GM10248 (cell line): Measurements from ENCODE around the gene OR2M5.

Experiments used
- CTCF ChIA-PET: fragments of 300-600 bp; sonication (Branson Sonifier 250); formaldehyde crosslinking; extraction: SDS; loops from one replicate; lab custom pipeline; 2021; ENCODE audit warnings: antibody characterized with exemption; lab: Yijun Ruan, JAX
- POLR2A ChIA-PET: fragments of 350-650 bp; sonication (Branson Sonifier 250); formaldehyde crosslinking; extraction: SDS; loops from one replicate; lab custom pipeline; 2020; ENCODE audit warnings: antibody characterized with exemption; lab: Yijun Ruan, JAX
- DNase-seq: peaks from one replicate; pipeline ENCODE4 v3.0.0; 2012; ENCODE audit errors: extremely low spot score
- TF ChIP-seq, protein P1 (sequence below): IDR thresholded peaks from 2 replicates; pipeline ENCODE4 v1.5.1; 2012; ENCODE audit warnings: mild to moderate bottlenecking, low read depth; ENCODE audit errors: extremely low read depth, missing control alignments, control extremely low read depth

OR2M5 gene

DNA sequence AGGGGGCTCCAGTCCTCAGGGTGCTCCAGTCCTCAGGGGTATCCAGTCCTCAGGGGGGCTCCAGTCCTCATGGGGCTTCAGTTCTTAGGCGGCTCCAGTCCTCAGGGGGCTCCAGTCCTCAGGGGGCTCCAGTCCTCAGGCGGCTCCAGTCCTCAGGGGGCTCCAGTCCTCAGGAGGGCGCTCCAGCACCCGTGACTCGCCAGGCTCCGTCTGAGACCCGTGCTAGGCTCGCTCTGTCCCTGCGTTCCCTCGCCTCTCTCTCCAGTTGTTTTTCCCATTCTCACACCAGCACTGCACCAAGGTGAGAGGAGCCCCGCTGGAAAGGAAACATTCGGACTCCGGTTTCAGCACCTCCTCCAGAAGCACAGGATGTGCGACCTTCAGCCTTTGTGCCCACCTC lies 20.2 kb downstream of the OR2M5 start:
- no peak for DNase-seq
- TF ChIP-seq, protein P1, sequence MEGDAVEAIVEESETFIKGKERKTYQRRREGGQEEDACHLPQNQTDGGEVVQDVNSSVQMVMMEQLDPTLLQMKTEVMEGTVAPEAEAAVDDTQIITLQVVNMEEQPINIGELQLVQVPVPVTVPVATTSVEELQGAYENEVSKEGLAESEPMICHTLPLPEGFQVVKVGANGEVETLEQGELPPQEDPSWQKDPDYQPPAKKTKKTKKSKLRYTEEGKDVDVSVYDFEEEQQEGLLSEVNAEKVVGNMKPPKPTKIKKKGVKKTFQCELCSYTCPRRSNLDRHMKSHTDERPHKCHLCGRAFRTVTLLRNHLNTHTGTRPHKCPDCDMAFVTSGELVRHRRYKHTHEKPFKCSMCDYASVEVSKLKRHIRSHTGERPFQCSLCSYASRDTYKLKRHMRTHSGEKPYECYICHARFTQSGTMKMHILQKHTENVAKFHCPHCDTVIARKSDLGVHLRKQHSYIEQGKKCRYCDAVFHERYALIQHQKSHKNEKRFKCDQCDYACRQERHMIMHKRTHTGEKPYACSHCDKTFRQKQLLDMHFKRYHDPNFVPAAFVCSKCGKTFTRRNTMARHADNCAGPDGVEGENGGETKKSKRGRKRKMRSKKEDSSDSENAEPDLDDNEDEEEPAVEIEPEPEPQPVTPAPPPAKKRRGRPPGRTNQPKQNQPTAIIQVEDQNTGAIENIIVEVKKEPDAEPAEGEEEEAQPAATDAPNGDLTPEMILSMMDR = no peak
- ChIA-PET POLR2A (no interaction called here), CTCF (no interaction called here)

DNA sequence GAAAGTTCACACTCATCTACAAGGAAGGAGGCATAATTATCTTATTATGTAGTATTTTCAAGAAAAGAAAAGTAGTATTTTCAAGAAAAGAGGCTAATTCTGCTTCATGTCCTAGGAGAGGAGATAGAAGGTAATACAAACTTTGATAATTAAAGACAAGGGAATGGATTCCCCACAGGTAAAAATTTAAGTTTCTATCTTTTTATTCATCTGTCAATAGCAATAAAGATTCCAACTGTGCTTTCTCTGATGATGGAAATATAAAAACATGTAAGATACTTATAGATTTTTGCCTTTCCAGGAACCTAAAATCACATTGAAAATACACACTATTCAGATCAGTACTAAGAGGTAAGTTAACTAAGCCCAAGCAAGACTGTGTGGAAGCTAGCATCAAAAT lies 29.6 kb downstream of the OR2M5 start, which contains the start of gene OR2M2:
TSS of gene OR2M2 (plus strand) at position 301 of the 400 bp plus-strand sequence. CDS start 5,165 bp downstream, outside the sequence.
- no peak for DNase-seq
- CTCF ChIA-PET = no interaction called here
- POLR2A ChIA-PET = no interaction called here
- TF ChIP-seq, protein P1 = no peak

- CTCF ChIA-PET = no interaction called here
- DNase-seq = no peak
- POLR2A ChIA-PET = no interaction called here
- TF ChIP-seq, protein P1 = no peak
These were observed 39.0 kb downstream of the OR2M5 start for GRCh38 chr1:248183996-248184395.

- ChIA-PET CTCF (no interaction called here), POLR2A (no interaction called here)
- TF ChIP-seq, protein P1 = no peak
- no peak for DNase-seq
These were observed 42.4 kb downstream of the OR2M5 start for GRCh38 chr1:248187363-248187762.

DNA sequence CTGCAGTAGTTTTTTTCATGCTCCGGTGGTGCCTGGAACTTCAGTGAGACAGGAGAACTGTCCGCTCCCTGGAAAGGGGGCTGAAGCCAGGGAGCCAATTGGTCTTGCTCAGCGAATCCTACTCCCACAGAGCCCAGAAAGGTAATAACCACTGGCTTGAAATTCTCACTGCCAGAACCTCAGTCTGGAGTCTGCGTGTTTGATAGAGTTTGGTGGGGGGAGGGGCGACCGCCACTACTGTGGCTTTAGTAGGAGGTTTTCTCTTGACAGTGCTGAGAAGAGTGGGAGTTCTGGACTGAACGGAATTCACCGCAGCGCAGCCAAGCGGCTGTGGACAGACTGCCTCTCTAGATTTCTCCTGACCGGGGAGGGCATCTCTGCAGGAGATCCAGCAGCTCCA lies 44.1 kb downstream of the OR2M5 start:
- TF ChIP-seq, protein P1 = no peak
- CTCF ChIA-PET = no interaction called here
- DNase-seq = no peak
- POLR2A ChIA-PET = no interaction called here

- ChIA-PET CTCF (no interaction called here), POLR2A (no interaction called here)
- DNase-seq = no peak
- TF ChIP-seq, protein P1 = no peak
These were observed 49.2 kb downstream of the OR2M5 start for GRCh38 chr1:248194117-248194516.
